GM21737 (cell line): ENCODE measurements around the gene SFRP2.

Experiments used
- ATAC-seq: cut with Tn5 transposase; IDR thresholded peaks from one replicate; pipeline ENCODE4 v1.9.1; 2021; ENCODE audit warnings: mild to moderate bottlenecking, moderate library complexity; ENCODE audit not compliant: unreplicated experiment

Gene SFRP2

GRCh38 chr4:153777421-153777820 lies 11.5 kb downstream of the SFRP2 start:
- no peak for ATAC-seq

- ATAC-seq: no peak
These were observed 12.3 kb downstream of the SFRP2 start for GRCh38 chr4:153776601-153777000.

GRCh38 chr4:153773236-153773690 lies 15.6 kb downstream of the SFRP2 start:
- no peak for ATAC-seq

- no peak for ATAC-seq
These were observed 17.8 kb downstream of the SFRP2 start for GRCh38 chr4:153771046-153771445.

- ATAC-seq: no peak
These were observed 22.1 kb downstream of the SFRP2 start for GRCh38 chr4:153766758-153767157.

GRCh38 chr4:153765894-153766293 lies 23.0 kb downstream of the SFRP2 start:
- no peak for ATAC-seq

GRCh38 chr4:153764601-153765368 lies 24.1 kb downstream of the SFRP2 start:
- no peak for ATAC-seq

- ATAC-seq: no peak
These were observed 25.5 kb downstream of the SFRP2 start for GRCh38 chr4:153763404-153763803.

- no peak for ATAC-seq
These were observed 29.2 kb downstream of the SFRP2 start, which contains the start of gene RNF175 for GRCh38 chr4:153759407-153760316. TSS of gene RNF175 (minus strand) at chr4:153760024. CDS start at chr4:153759862, 162 bp downstream.

- ATAC-seq: no peak
These were observed 30.0 kb downstream of the SFRP2 start for GRCh38 chr4:153758688-153759406.

GRCh38 chr4:153758136-153758535 lies 30.7 kb downstream of the SFRP2 start:
- no peak for ATAC-seq

- no peak for ATAC-seq
These were observed 31.5 kb downstream of the SFRP2 start for GRCh38 chr4:153757407-153757806.

- no peak for ATAC-seq
These were observed 33.7 kb downstream of the SFRP2 start for GRCh38 chr4:153755186-153755585.

- ATAC-seq: peak; percentile 76
These were observed 38.6 kb downstream of the SFRP2 start for GRCh38 chr4:153750197-153750817.

GRCh38 chr4:153748378-153748777 lies 40.5 kb downstream of the SFRP2 start:
- ATAC-seq: no peak

- ATAC-seq: no peak
These were observed 41.4 kb downstream of the SFRP2 start for GRCh38 chr4:153747406-153747955.

- ATAC-seq: no peak
These were observed 43.2 kb downstream of the SFRP2 start for GRCh38 chr4:153745651-153746050.

- ATAC-seq: no peak
These were observed 47.3 kb downstream of the SFRP2 start for GRCh38 chr4:153741541-153741940.

GRCh38 chr4:153735906-153736461 lies 52.9 kb downstream of the SFRP2 start:
- no peak for ATAC-seq
